Lower leg skin (tissue), 3 donors: Measurements from ENCODE around the gene TLR3.

ENCODE experiments used
- CTCF ChIP-seq, 3 donors: fragments of 450-650 bp; IDR thresholded peaks; one replicate each; pipeline ENCODE4 v1.5.1; 2016; ENCODE audit warnings: antibody characterized with exemption in 3 of 3, mild to moderate bottlenecking in 3 of 3, moderate library complexity in 2 of 3
- POLR2A ChIP-seq, 2 donors: fragments of 450-650 bp; IDR thresholded peaks; one replicate each; pipeline ENCODE4 v1.6.1; 2016 to 2017; ENCODE audit warnings: antibody characterized with exemption in 2 of 2, mild to moderate bottlenecking in 1 of 2, moderate library complexity in 1 of 2

GRCh38 chr4:186132577-186133242 is 63.8 kb downstream of the TLR3 start:
- TF ChIP-seq CTCF (IDR thresholded peaks at IDR 0.05), result no peak
- no peak for TF ChIP-seq POLR2A (IDR thresholded peaks at IDR 0.05)
